Astrocyte of the cerebellum (primary cell): ENCODE data around the gene B4GALT5.

Experiments
- DNase-seq: peaks from one replicate; pipeline ENCODE4 v3.0.0-alpha.2; 2011; ENCODE audit warnings: low read depth
- H3K4me3 ChIP-seq: 2 replicates; pipeline ENCODE4 v1.5.1; 2011; ENCODE audit warnings: mild to moderate bottlenecking, low read depth, low read length, moderate library complexity
- CTCF ChIP-seq: IDR thresholded peaks from 2 replicates; pipeline ENCODE4 v1.5.1; 2012; ENCODE audit warnings: low read length, low read depth, moderate library complexity, mild to moderate bottlenecking; ENCODE audit errors: missing control alignments
- in situ Hi-C: cut with HindIII; loops from 2 replicates; pipeline ENCODE4 v1.10.0; 2017; ENCODE audit warnings: low sequenced_read_pairs

Gene B4GALT5

GRCh38 chr20:49690899-49691620 lies 22.6 kb downstream of the B4GALT5 start:
- in situ Hi-C loops, result no loop called here
- H3K4me3 ChIP-seq, result no peak overlapping the region
- no peak for DNase-seq
- TF ChIP-seq CTCF, result no peak

- no peak for TF ChIP-seq CTCF
- DNase-seq, result no peak
- H3K4me3 ChIP-seq, result no peak overlapping the region
- in situ Hi-C loops, result no loop called here
Observed at GRCh38 chr20:49687595-49688567, 25.8 kb downstream of the B4GALT5 start.

- in situ Hi-C loops, result no loop called here
- no peak for DNase-seq
- no peak for TF ChIP-seq CTCF
- H3K4me3 ChIP-seq, result no peak overlapping the region
Observed at GRCh38 chr20:49685809-49686208, 27.9 kb downstream of the B4GALT5 start.

GRCh38 chr20:49685161-49685601 lies 28.5 kb downstream of the B4GALT5 start:
- in situ Hi-C loops, result no loop called here
- DNase-seq, result no peak
- no peak for TF ChIP-seq CTCF
- H3K4me3 ChIP-seq, result no peak overlapping the region

GRCh38 chr20:49684335-49684997 lies 29.2 kb downstream of the B4GALT5 start:
- in situ Hi-C loops, result no loop called here
- H3K4me3 ChIP-seq, result no peak overlapping the region
- no peak for TF ChIP-seq CTCF
- DNase-seq, result no peak

- TF ChIP-seq CTCF, result no peak
- no peak overlapping the region for H3K4me3 ChIP-seq
- in situ Hi-C loops, result no loop called here
- no peak for DNase-seq
Observed at GRCh38 chr20:49682798-49683197, 30.9 kb downstream of the B4GALT5 start.
